Purkinje cell (primary cell): ENCODE measurements around the gene SPEN. TPM values are rescaled to one million over a fixed set of nuclear protein-coding genes. Genes with fewer than 3 reads are reported as not detected.

Source experiments
- polyA plus RNA-seq: library from polyadenylated mRNA; unstranded; fragments of >200 nt; fragmentation: Nextera tagmentation; gene quantifications from 2 replicates; pipeline ENCODE4 v1.2.1, GENCODE V29; 2014

The SPEN gene
- polyA plus RNA-seq, result 3.9 and 12.8 TPM in 2 replicates

DNA sequence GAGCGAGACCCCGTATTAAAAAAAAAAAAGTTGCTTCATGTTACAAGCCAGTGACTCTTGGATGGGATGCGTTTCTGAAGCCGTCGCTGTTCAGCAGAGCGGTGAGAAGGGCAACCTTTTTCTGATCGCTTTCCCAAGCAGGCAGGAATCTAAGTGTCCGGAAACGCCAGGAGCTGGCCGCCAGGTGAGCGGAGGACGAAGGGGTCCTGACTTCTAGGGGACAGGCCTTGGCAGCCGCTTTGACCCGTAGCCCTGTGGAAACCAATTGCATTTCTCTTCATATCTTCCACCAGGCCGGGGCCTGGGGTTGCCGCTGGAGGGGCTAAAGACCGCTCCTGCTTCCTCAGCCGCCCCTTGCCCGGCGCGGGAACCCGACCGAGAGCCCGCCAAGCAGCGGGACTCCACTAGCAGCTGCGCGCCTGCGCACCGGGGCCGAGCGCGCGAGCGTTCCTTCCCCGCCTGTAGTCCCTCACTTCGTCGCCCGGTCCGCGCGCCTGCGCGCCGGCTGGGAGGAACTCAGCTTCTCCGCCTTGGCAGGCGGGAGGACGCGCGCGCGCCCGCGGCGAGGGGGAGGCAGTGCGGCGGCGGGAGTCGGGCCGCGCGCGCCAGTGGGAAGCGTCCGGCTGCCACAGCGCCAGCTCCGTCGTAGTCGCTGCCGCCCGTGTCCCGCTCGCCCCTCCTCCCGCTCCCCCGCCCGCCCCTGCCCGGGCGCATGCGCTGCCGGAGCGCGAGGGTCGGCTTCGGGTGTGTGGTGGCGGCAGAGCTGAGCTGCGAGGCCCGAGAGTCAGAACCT, at the start of gene SPEN:
Gene SPEN, plus strand, starts transcription at position 608 of the 793 bp plus-strand sequence. CDS start 361 bp downstream, outside the sequence.

GRCh38 chr1:15807549-15807948, 40.0 kb upstream of the SPEN start, which contains the start of gene UQCRHL:
TSS of gene UQCRHL (minus strand) at chr1:15807649. CDS start at chr1:15807649, 0 bp downstream.

GRCh38 chr1:15975805-15976680, 128.5 kb downstream of the SPEN start, which contains the start of gene ZBTB17:
TSS of gene ZBTB17 (minus strand) at chr1:15976101. CDS start at chr1:15948495, 27,606 bp downstream.

Other genes with a start within 250 kb of the SPEN start
- gene DDI2, start 230.2 kb upstream of the SPEN start, polyA plus RNA-seq, result 2.0 and 3.1 TPM in 2 replicates
- 0.75 and 3.6 TPM in 2 replicates for gene PLEKHM2, start 163.4 kb upstream of the SPEN start, polyA plus RNA-seq
- 0.11 and 0.15 TPM in 2 replicates for gene SLC25A34, start 111.4 kb upstream of the SPEN start, polyA plus RNA-seq
- not detected in 2 replicates for gene TMEM82, start 105.2 kb upstream of the SPEN start, polyA plus RNA-seq
- 0.07 TPM in 1 of 2 replicates, not detected in the other for gene FBLIM1, start 88.9 kb upstream of the SPEN start, polyA plus RNA-seq
- 11.2 and 13.8 TPM in 2 replicates for gene UQCRHL, start 40.1 kb upstream of the SPEN start, polyA plus RNA-seq
- gene ZBTB17, start 128.4 kb downstream of the SPEN start, polyA plus RNA-seq, result 0.32 and 2.6 TPM in 2 replicates
- gene SRARP, start 156.5 kb downstream of the SPEN start, polyA plus RNA-seq, result not detected in 2 replicates
- not detected in 2 replicates for gene HSPB7, start 170.3 kb downstream of the SPEN start, polyA plus RNA-seq
- not detected in 2 replicates for gene CLCNKA, start 174.3 kb downstream of the SPEN start, polyA plus RNA-seq
- gene CLCNKB, start 196.1 kb downstream of the SPEN start, polyA plus RNA-seq, result not detected in 2 replicates
- gene FAM131C, start 225.9 kb downstream of the SPEN start, polyA plus RNA-seq, result 1.3 and 2.8 TPM in 2 replicates